SK-N-SH (cell line): ENCODE measurements around the gene COBLL1.

Source experiments
- NFIC ChIP-seq: IDR thresholded peaks from 2 replicates; pipeline ENCODE4 v1.4.0; 2012; ENCODE audit warnings: borderline replicate concordance
- POLR2AphosphoS5 ChIP-seq: IDR thresholded peaks from 2 replicates; pipeline ENCODE4 v1.6.1; 2012; ENCODE audit warnings: low read depth, low read length
- RCOR1 ChIP-seq: fragments of 150-350 bp; IDR thresholded peaks from 2 replicates; pipeline ENCODE4 v1.6.1; 2017; ENCODE audit warnings: antibody characterized with exemption, low read length
- SIN3A ChIP-seq: IDR thresholded peaks from 2 replicates; pipeline ENCODE4 v1.6.1; 2012; ENCODE audit warnings: low read depth, mild to moderate bottlenecking, low read length, moderate library complexity, borderline replicate concordance
- TF ChIP-seq, protein P1 (sequence below): fragments of 200-600 bp; sonication (generic); IDR thresholded peaks from 2 replicates; pipeline ENCODE4 v1.6.1; 2017; ENCODE audit warnings: antibody characterized with exemption, mild to moderate bottlenecking, moderate library complexity

DNA sequence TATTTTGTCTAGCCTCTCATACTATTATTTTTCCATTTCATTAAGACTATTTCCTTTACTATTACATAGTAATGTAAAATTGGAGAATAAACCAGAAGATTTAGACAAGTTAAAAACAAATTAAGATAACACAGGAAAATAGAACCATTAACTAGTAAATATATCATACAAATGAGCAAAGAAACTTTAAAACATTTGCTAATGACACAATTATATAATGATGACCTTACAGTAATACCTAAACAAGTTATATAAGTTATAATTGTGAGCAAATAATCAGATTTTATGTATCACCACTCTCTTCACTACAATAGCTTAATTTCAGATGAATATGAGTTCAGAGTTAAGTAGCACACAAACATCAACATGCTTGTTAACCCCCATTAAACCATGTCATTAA, 147.8 kb downstream of the COBLL1 start:
- TF ChIP-seq, protein P1, sequence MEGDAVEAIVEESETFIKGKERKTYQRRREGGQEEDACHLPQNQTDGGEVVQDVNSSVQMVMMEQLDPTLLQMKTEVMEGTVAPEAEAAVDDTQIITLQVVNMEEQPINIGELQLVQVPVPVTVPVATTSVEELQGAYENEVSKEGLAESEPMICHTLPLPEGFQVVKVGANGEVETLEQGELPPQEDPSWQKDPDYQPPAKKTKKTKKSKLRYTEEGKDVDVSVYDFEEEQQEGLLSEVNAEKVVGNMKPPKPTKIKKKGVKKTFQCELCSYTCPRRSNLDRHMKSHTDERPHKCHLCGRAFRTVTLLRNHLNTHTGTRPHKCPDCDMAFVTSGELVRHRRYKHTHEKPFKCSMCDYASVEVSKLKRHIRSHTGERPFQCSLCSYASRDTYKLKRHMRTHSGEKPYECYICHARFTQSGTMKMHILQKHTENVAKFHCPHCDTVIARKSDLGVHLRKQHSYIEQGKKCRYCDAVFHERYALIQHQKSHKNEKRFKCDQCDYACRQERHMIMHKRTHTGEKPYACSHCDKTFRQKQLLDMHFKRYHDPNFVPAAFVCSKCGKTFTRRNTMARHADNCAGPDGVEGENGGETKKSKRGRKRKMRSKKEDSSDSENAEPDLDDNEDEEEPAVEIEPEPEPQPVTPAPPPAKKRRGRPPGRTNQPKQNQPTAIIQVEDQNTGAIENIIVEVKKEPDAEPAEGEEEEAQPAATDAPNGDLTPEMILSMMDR: no peak
- no peak for TF ChIP-seq NFIC
- TF ChIP-seq SIN3A: no peak
- no peak for TF ChIP-seq RCOR1
- TF ChIP-seq POLR2AphosphoS5: no peak
